HEK293 (cell line): Measurements from ENCODE around the gene BRCA2.

ENCODE experiments used
- CTCF ChIA-PET: fragments of 350-600 bp; formaldehyde crosslinking; extraction: SDS; loops from one replicate; lab custom pipeline; 2021; ENCODE audit warnings: antibody characterized with exemption; lab: Yijun Ruan, JAX
- POLR2A ChIA-PET: fragments of 300-600 bp; formaldehyde crosslinking; extraction: SDS; loops from one replicate; lab custom pipeline; 2020; ENCODE audit warnings: antibody characterized with exemption, inconsistent platforms; lab: Yijun Ruan, JAX
- H3K27ac ChIP-seq: fragments of 200-500 bp; sonication (Bioruptor generic); 2 replicates; pipeline ENCODE4 v1.5.1; 2014; ENCODE audit warnings: low read depth, low read length, control low read depth, inconsistent platforms; ENCODE audit errors: extremely low read depth
- H3K36me3 ChIP-seq, 2 experiments: fragments of 200-500 bp in 1 of 2; sonication (Bioruptor generic) in 1 of 2; 1 replicate in 1 of 2; 2 replicates in 1 of 2; pipeline ENCODE4 v1.5.1; 2014 to 2017; ENCODE audit warnings: inconsistent platforms in 2 of 2, low read length in 2 of 2; ENCODE audit not compliant: control insufficient read depth in 2 of 2, insufficient read depth in 1 of 2
- H3K4me1 ChIP-seq: fragments of 200-500 bp; sonication (Bioruptor generic); 2 replicates; pipeline ENCODE4 v1.5.1; 2014; ENCODE audit warnings: mild to moderate bottlenecking, low read length, inconsistent platforms; ENCODE audit not compliant: control insufficient read depth, insufficient read depth
- H3K4me3 ChIP-seq: 2 replicates; pipeline ENCODE4 v1.5.1; 2011; ENCODE audit warnings: low read depth, mild to moderate bottlenecking, control low read depth, low read length, moderate library complexity
- H3K9me3 ChIP-seq: fragments of 200-500 bp; sonication (Bioruptor generic); 2 replicates; pipeline ENCODE4 v1.5.1; 2014; ENCODE audit warnings: low read depth, low read length, inconsistent platforms; ENCODE audit not compliant: control insufficient read depth, insufficient read depth
- KLF16 ChIP-seq: fragments of 450-650 bp; formaldehyde crosslinking; IDR thresholded peaks from 2 replicates; pipeline ENCODE4 v1.5.1; 2017; ENCODE audit warnings: missing biosample characterization, missing genetic modification characterization
- MZF1 ChIP-seq: fragments of 450-650 bp; formaldehyde crosslinking; IDR thresholded peaks from 2 replicates; pipeline ENCODE4 v1.5.1; 2017; ENCODE audit warnings: missing biosample characterization, missing genetic modification characterization, borderline replicate concordance
- PATZ1 ChIP-seq: fragments of 450-650 bp; formaldehyde crosslinking; IDR thresholded peaks from 2 replicates; pipeline ENCODE4 v1.5.1; 2016; ENCODE audit warnings: missing biosample characterization, missing genetic modification characterization
- PRDM1 ChIP-seq: fragments of 450-650 bp; formaldehyde crosslinking; IDR thresholded peaks from 2 replicates; pipeline ENCODE4; 2016; ENCODE audit warnings: missing biosample characterization, missing genetic modification characterization
- PRDM10 ChIP-seq: fragments of 450-650 bp; formaldehyde crosslinking; IDR thresholded peaks from 2 replicates; pipeline ENCODE4 v1.5.1; 2016; ENCODE audit warnings: missing biosample characterization, missing genetic modification characterization
- REPIN1 ChIP-seq: fragments of 450-650 bp; formaldehyde crosslinking; IDR thresholded peaks from 2 replicates; pipeline ENCODE4 v1.5.1; 2017; ENCODE audit warnings: missing biosample characterization, missing genetic modification characterization, low read depth
- ZBTB7A ChIP-seq: fragments of 450-650 bp; formaldehyde crosslinking; IDR thresholded peaks from 2 replicates; pipeline ENCODE4 v1.5.1; 2016; ENCODE audit warnings: low read depth, missing biosample characterization, missing genetic modification characterization
- ZIC2 ChIP-seq: fragments of 450-650 bp; formaldehyde crosslinking; IDR thresholded peaks from 2 replicates; pipeline ENCODE4 v1.5.1; 2016; ENCODE audit warnings: missing biosample characterization, missing genetic modification characterization
- ZNF112 ChIP-seq: fragments of 450-650 bp; formaldehyde crosslinking; IDR thresholded peaks from 2 replicates; pipeline ENCODE4 v1.5.0; 2017; ENCODE audit warnings: missing biosample characterization, missing genetic modification characterization
- ZNF133 ChIP-seq: fragments of 450-650 bp; formaldehyde crosslinking; IDR thresholded peaks from 2 replicates; pipeline ENCODE4 v1.5.1; 2016; ENCODE audit warnings: missing biosample characterization, missing genetic modification characterization
- ZNF174 ChIP-seq: fragments of 450-650 bp; formaldehyde crosslinking; IDR thresholded peaks from 2 replicates; pipeline ENCODE4 v1.5.0; 2017; ENCODE audit warnings: missing biosample characterization, mild to moderate bottlenecking, missing genetic modification characterization
- ZNF175 ChIP-seq: fragments of 450-650 bp; formaldehyde crosslinking; IDR thresholded peaks from 2 replicates; pipeline ENCODE4 v1.5.1; 2016; ENCODE audit warnings: missing biosample characterization, missing genetic modification characterization
- ZNF184 ChIP-seq: fragments of 450-650 bp; IDR thresholded peaks from 2 replicates; pipeline ENCODE4 v1.5.1; 2018; ENCODE audit warnings: missing biosample characterization, mild to moderate bottlenecking, missing genetic modification characterization
- ZNF280C ChIP-seq: fragments of 450-650 bp; formaldehyde crosslinking; IDR thresholded peaks from 2 replicates; pipeline ENCODE4 v1.5.1; 2016; ENCODE audit warnings: missing biosample characterization, missing genetic modification characterization
- ZNF350 ChIP-seq: fragments of 450-650 bp; formaldehyde crosslinking; IDR thresholded peaks from 2 replicates; pipeline ENCODE4 v1.5.0; 2017; ENCODE audit warnings: missing biosample characterization, mild to moderate bottlenecking, missing genetic modification characterization
- ZNF354C ChIP-seq: fragments of 450-650 bp; formaldehyde crosslinking; IDR thresholded peaks from 2 replicates; pipeline ENCODE4 v1.5.1; 2016; ENCODE audit warnings: missing biosample characterization, missing genetic modification characterization, low read depth, borderline replicate concordance
- ZNF362 ChIP-seq: fragments of 450-650 bp; formaldehyde crosslinking; IDR thresholded peaks from 2 replicates; pipeline ENCODE4 v1.5.1; 2016; ENCODE audit warnings: missing biosample characterization, missing genetic modification characterization
- ZNF391 ChIP-seq: fragments of 450-650 bp; formaldehyde crosslinking; IDR thresholded peaks from 2 replicates; pipeline ENCODE4 v1.5.1; 2016; ENCODE audit warnings: low read depth, missing biosample characterization, missing genetic modification characterization, borderline replicate concordance
- ZNF521 ChIP-seq: fragments of 450-650 bp; formaldehyde crosslinking; IDR thresholded peaks from 2 replicates; pipeline ENCODE4 v1.5.1; 2017; ENCODE audit warnings: missing biosample characterization, mild to moderate bottlenecking, missing genetic modification characterization
- ZNF529 ChIP-seq: fragments of 450-650 bp; formaldehyde crosslinking; IDR thresholded peaks from 2 replicates; pipeline ENCODE4 v1.5.1; 2017; ENCODE audit warnings: missing genetic modification characterization, missing biosample characterization; ENCODE audit not compliant: insufficient replicate concordance
- ZNF600 ChIP-seq: fragments of 450-650 bp; formaldehyde crosslinking; IDR thresholded peaks from 2 replicates; pipeline ENCODE4 v1.5.1; 2016; ENCODE audit warnings: missing biosample characterization, missing genetic modification characterization
- ZNF610 ChIP-seq: fragments of 450-650 bp; formaldehyde crosslinking; IDR thresholded peaks from 2 replicates; pipeline ENCODE4 v1.5.1; 2016; ENCODE audit warnings: missing biosample characterization, missing genetic modification characterization, borderline replicate concordance
- ZSCAN16 ChIP-seq: fragments of 450-650 bp; formaldehyde crosslinking; IDR thresholded peaks from 2 replicates; pipeline ENCODE4 v1.5.1; 2016; ENCODE audit warnings: missing biosample characterization, missing genetic modification characterization
- ZSCAN4 ChIP-seq: fragments of 450-650 bp; formaldehyde crosslinking; IDR thresholded peaks from 2 replicates; pipeline ENCODE4 v1.5.1; 2017; ENCODE audit warnings: missing biosample characterization, missing genetic modification characterization

The BRCA2 gene

GRCh38 chr13:32315238-32316027 lies at the start of gene BRCA2, which contains the start of gene ZAR1L (continued):
- TF ChIP-seq PRDM10 (tag by site-specific recombination): peak; percentile 20; the same call in 1 of the 2 replicates
- TF ChIP-seq ZNF521 (tag by site-specific recombination): no peak
- no peak for TF ChIP-seq ZNF280C (tag by site-specific recombination)
- no peak for TF ChIP-seq ZNF391 (tag by site-specific recombination)
- TF ChIP-seq KLF16 (tag by site-specific recombination): no peak; the same call in 1 of the 2 replicates
- TF ChIP-seq ZSCAN16 (tag by site-specific recombination): no peak

GRCh38 chr13:32265726-32266125 lies 49.6 kb upstream of the BRCA2 start:
- CTCF ChIA-PET: no interaction called here

More at GRCh38 chr13:32265726-32266125, 49.6 kb upstream of the BRCA2 start:
- H3K27ac ChIP-seq: no peak overlapping the region
- TF ChIP-seq ZNF133 (tag by site-specific recombination) (no peak), ZNF529 (no peak), ZNF184 (tag by site-specific recombination) (no peak), PRDM1 (tag by site-specific recombination) (no peak), ZNF610 (tag by site-specific recombination) (no peak), ZSCAN4 (tag by site-specific recombination) (no peak), PATZ1 (tag by site-specific recombination) (no peak), REPIN1 (tag by site-specific recombination) (no peak), ZBTB7A (tag by site-specific recombination) (no peak), ZIC2 (tag by site-specific recombination) (no peak), ZNF175 (tag by site-specific recombination) (no peak), ZNF112 (tag by site-specific recombination) (no peak), ZNF354C (tag by site-specific recombination) (no peak), ZNF174 (tag by site-specific recombination) (no peak), MZF1 (tag by site-specific recombination) (no peak), ZNF362 (tag by site-specific recombination) (no peak), ZNF600 (tag by site-specific recombination) (no peak), ZNF350 (tag by site-specific recombination) (no peak)
- POLR2A ChIA-PET: no interaction called here
- H3K9me3 ChIP-seq: no peaks in the 10 kb centered on the region
- H3K36me3 ChIP-seq: no peaks in the 10 kb centered on the region
- H3K4me1 ChIP-seq: no peaks in the 10 kb centered on the region
- H3K4me3 ChIP-seq: no peak overlapping the region
